Muscle layer of duodenum (tissue), 2 donors: ENCODE data around the gene IMPACT.

Experiments
- H3K27ac ChIP-seq: one replicate; pipeline ENCODE4 v1.7.0; 2013; ENCODE audit warnings: mild to moderate bottlenecking, low read length
- H3K27me3 ChIP-seq: one replicate; pipeline ENCODE4 v1.7.0; 2013; ENCODE audit warnings: low read depth, mild to moderate bottlenecking, control low read depth, low read length
- H3K36me3 ChIP-seq, 2 donors: one replicate each; pipeline ENCODE4 v1.7.0; 2013; ENCODE audit warnings: low read length in 2 of 2, control low read depth in 1 of 2, mild to moderate bottlenecking in 1 of 2; ENCODE audit not compliant: insufficient read depth in 2 of 2, control insufficient read depth in 1 of 2
- H3K4me1 ChIP-seq, 2 donors: one replicate each; pipeline ENCODE4 v1.7.0; 2013; ENCODE audit warnings: low read length in 2 of 2, mild to moderate bottlenecking in 2 of 2, control low read depth in 1 of 2, moderate library complexity in 1 of 2; ENCODE audit not compliant: insufficient read depth in 2 of 2, control insufficient read depth in 1 of 2
- H3K4me3 ChIP-seq, 2 donors: one replicate each; pipeline ENCODE4 v1.7.0; 2013; ENCODE audit warnings: low read length in 2 of 2, low read depth in 1 of 2, mild to moderate bottlenecking in 1 of 2
- H3K9me3 ChIP-seq, 2 donors: one replicate each; pipeline ENCODE4 v1.7.0; 2013; ENCODE audit warnings: low read length in 2 of 2, control low read depth in 1 of 2, mild to moderate bottlenecking in 1 of 2; ENCODE audit not compliant: control insufficient read depth in 1 of 2
- donor health status: healthy.

IMPACT gene

DNA sequence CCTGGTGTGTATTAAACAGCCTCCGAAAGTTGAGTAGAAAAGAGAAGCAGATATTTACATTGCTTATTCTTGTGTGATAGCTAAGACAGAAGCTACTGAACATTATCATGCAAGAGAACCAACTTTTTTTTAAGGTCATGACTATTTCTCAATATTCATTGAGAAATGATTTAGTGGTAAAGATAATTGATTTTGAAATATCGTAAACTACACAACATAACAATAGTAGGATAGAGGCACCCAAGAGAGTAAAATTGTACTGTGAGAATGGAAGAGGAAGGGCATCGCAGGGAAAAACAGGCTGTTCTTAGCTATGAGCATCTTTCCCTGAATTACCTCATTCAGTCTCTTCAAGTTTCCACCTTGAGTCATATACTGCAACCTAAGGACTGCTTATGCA is 59.2 kb downstream of the IMPACT start:
- Histone ChIP-seq H3K27me3 (no peaks in the 10 kb centered on the region), H3K36me3 (no peaks in the 10 kb centered on the region), H3K9me3 (no peaks in the 10 kb centered on the region), H3K4me1 (peaks cover 0 to 3% of the 10 kb centered on the region in 2 donors), H3K4me3 (no peak overlapping the region), H3K27ac (no peak overlapping the region)

DNA sequence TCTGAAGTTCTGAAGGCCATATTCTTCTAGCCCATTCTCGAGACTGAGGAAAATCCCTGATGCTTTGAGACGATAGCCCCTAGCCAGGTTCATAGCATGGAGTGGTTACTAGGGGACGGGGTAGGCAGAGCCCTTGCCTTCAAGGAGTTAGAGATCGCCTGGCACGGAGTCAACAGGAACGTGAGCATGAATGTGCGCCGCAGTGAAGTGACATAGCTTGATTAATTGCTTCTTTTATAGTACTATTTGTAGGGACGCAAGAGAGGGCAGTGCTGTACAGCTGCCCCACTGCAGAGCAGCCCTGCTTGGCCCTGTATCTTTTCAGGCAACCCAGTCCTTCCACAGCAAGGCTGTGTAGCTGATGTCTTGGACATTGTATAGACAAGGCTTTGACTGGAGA is 60.2 kb downstream of the IMPACT start:
- peaks cover 0 to 3% of the 10 kb centered on the region in 2 donors for H3K4me1 ChIP-seq
- no peak overlapping the region for H3K4me3 ChIP-seq
- no peaks in the 10 kb centered on the region for H3K36me3 ChIP-seq
- H3K27ac ChIP-seq: no peak overlapping the region
- no peaks in the 10 kb centered on the region for H3K9me3 ChIP-seq
- H3K27me3 ChIP-seq: no peaks in the 10 kb centered on the region

DNA sequence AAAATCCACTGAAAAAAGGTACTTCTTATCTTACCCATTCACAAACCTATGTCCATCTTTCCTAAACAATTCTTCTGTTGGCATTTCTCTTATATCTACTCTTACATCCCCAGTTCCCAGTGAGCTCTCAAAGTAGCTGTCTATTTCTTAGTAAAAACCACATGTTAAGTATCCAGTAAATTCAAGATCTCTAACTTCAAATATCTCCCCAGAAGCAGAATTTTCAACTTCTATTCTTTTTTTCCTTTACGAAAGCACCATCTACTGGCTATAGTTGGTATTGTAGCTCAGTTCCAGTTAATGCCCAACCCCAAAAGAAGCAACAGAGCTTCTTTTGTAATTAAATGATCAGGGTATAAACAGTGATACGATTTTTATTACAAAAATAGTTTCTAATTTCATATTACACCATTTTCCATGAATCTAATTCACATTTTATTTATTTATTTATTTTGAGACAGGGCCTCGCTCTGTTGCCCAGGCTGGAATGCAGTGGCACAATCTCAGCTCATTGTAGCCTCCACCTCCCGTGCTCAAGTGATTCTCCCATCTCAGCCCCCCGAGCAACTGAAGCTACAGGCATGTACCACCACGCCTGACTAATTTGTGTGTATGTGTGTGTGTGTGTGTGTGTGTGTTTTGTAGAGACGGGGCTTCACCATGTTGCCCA is 62.5 kb downstream of the IMPACT start:
- Histone ChIP-seq H3K9me3 (no peaks in the 10 kb centered on the region), H3K27ac (no peak overlapping the region), H3K36me3 (no peaks in the 10 kb centered on the region), H3K4me1 (peaks cover 0 to 3% of the 10 kb centered on the region in 2 donors), H3K27me3 (no peaks in the 10 kb centered on the region), H3K4me3 (no peak overlapping the region)

DNA sequence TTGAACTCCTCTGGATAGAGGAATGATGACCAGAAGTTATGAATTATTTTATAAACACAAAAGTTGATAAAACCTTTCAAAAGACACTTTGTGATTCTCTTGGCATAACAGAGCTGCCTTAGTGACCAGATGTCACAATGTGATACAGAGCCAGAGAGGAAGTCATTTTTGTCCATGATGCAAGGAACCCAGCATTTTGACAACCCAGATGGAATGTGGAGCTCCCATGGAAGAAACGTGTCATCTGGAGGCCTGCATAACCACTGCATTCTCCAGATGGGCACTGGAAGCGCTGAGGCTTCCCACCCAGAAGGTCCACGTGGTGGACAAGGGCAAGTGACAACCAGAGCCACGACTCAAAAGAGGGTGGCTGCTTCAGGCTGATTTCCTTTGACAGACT is 64.1 kb downstream of the IMPACT start:
- Histone ChIP-seq H3K9me3 (no peaks in the 10 kb centered on the region), H3K27me3 (no peaks in the 10 kb centered on the region), H3K4me1 (peaks cover 0 to 3% of the 10 kb centered on the region in 2 donors), H3K4me3 (no peak overlapping the region), H3K36me3 (no peaks in the 10 kb centered on the region), H3K27ac (no peak overlapping the region)

DNA sequence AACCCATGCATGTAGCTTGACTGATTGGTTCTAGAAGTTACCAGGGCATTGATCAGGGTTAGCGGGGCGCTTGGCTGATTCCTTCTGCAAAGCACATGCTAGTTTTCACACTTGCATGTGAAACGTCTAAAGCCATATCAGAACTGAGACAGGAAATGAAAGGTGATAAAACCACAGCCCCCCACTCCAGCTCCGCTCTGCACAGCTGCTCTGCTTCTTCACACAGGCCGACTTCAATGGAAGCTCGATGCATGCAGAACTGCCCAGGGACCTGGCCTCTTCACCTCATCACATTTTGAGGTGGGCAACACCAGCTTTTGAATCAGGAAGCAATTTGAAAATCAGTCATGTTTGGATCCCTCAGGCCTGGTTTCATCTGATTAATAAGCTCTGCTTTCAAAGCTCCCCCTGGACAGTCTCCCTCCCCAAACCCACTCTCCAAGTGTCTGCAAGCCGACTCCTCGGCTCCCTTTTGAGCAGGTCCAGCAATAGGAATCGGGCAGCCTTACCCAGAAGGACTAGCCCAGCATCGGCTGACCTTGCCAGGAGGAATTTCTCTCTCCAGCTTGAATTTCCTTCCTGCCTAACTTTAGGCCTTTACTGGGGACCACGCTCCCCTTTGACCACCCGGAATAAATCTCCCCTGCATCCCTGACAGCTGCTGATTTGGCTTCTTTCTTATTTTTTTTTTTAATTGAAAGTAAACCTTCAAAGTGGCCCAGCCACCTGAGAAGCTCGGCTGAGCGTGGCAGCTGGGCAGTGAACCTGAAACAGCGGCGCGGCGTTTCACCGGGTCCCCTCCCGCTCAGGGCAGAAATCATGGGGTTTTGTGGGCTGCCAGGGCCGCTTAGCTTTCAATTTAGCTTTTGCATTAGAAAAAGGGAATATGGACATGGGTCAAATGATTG is 65.7 kb downstream of the IMPACT start:
- Histone ChIP-seq H3K4me3 (no peak overlapping the region), H3K4me1 (peaks cover 0 to 3% of the 10 kb centered on the region in 2 donors), H3K27me3 (no peaks in the 10 kb centered on the region), H3K27ac (no peak overlapping the region), H3K9me3 (no peaks in the 10 kb centered on the region), H3K36me3 (no peaks in the 10 kb centered on the region)

- Histone ChIP-seq H3K27me3 (no peaks in the 10 kb centered on the region), H3K36me3 (no peaks in the 10 kb centered on the region), H3K4me1 (no peaks in the 10 kb centered on the region), H3K4me3 (no peak overlapping the region), H3K27ac (no peak overlapping the region), H3K9me3 (no peaks in the 10 kb centered on the region)
These were observed 68.1 kb downstream of the IMPACT start for GRCh38 chr18:24494586-24494985.

- Histone ChIP-seq H3K4me1 (no peaks in the 10 kb centered on the region), H3K27ac (no peak overlapping the region), H3K9me3 (no peaks in the 10 kb centered on the region), H3K27me3 (no peaks in the 10 kb centered on the region), H3K36me3 (no peaks in the 10 kb centered on the region), H3K4me3 (no peak overlapping the region)
These were observed 70.7 kb downstream of the IMPACT start for GRCh38 chr18:24497031-24497754.

- Histone ChIP-seq H3K27ac (no peak overlapping the region), H3K9me3 (no peaks in the 10 kb centered on the region), H3K27me3 (no peaks in the 10 kb centered on the region), H3K4me1 (no peaks in the 10 kb centered on the region), H3K36me3 (no peaks in the 10 kb centered on the region), H3K4me3 (no peak overlapping the region)
These were observed 73.3 kb downstream of the IMPACT start for GRCh38 chr18:24499814-24500213.

- no peak overlapping the region for H3K27ac ChIP-seq
These were observed 73.7 kb downstream of the IMPACT start for GRCh38 chr18:24500217-24500616.

DNA sequence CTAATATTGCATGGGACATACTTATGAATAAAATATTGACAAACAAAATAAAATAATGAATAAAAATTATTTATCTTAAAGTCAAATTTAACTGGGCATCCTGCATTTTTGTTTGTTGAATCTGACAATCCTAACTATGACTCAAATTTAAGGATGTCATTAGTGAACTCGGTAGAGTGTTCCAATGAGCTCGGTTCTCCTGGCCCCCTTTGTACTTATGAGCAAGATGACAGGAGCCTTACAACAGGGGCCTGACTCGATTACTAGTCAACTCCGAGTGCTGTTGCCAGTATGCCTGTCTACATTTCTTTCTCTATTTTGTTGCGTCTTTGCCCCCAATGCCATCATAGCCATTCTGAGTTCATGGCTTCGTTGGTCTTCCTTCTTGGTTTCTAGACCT is 74.3 kb downstream of the IMPACT start:
- H3K36me3 ChIP-seq: no peaks in the 10 kb centered on the region
- H3K4me1 ChIP-seq: no peaks in the 10 kb centered on the region
- H3K9me3 ChIP-seq: no peaks in the 10 kb centered on the region
- H3K27ac ChIP-seq: no peak overlapping the region
- no peaks in the 10 kb centered on the region for H3K27me3 ChIP-seq
- no peak overlapping the region for H3K4me3 ChIP-seq

More at GRCh38 chr18:24500217-24500616, 73.7 kb downstream of the IMPACT start:
- no peaks in the 10 kb centered on the region for H3K27me3 ChIP-seq
- H3K4me1 ChIP-seq: no peaks in the 10 kb centered on the region
- no peak overlapping the region for H3K4me3 ChIP-seq
- H3K9me3 ChIP-seq: no peaks in the 10 kb centered on the region
- H3K36me3 ChIP-seq: no peaks in the 10 kb centered on the region
